GM21526 (cell line): ENCODE results near the gene UGT2B10.
"Not testable (repeated sequence)": the region's sequence is repeated elsewhere in the genome, so short reads cannot be mapped to it uniquely, and the experiment has no call there.

ENCODE experiments used
- ATAC-seq: cut with Tn5 transposase; IDR thresholded peaks from one replicate; pipeline ENCODE4 v1.9.1; 2021; ENCODE audit warnings: moderate library complexity; ENCODE audit not compliant: unreplicated experiment, low FRiP score

The UGT2B10 gene

GRCh38 chr4:68815617-68816409 is at the start of gene UGT2B10:
Gene UGT2B10, plus strand, starts transcription at chr4:68815994. Its CDS starts 26 bp downstream, at chr4:68816020.
- ATAC-seq, result not testable (repeated sequence)

GRCh38 chr4:68771836-68772235 is 44.0 kb upstream of the UGT2B10 start:
- ATAC-seq, result not testable (repeated sequence)

GRCh38 chr4:68773699-68774098 is 42.1 kb upstream of the UGT2B10 start:
- ATAC-seq, result no peak

GRCh38 chr4:68780232-68780631 is 35.6 kb upstream of the UGT2B10 start:
- ATAC-seq, result no peak

GRCh38 chr4:68797048-68797447 is 18.7 kb upstream of the UGT2B10 start:
- no peak for ATAC-seq

- no peak for ATAC-seq
Measured at GRCh38 chr4:68797618-68798017, 18.2 kb upstream of the UGT2B10 start.

- no peak for ATAC-seq
Measured at GRCh38 chr4:68803013-68803412, 12.8 kb upstream of the UGT2B10 start.

GRCh38 chr4:68808060-68808459 is 7.7 kb upstream of the UGT2B10 start:
- no peak for ATAC-seq

- no peak for ATAC-seq
Measured at GRCh38 chr4:68810919-68811318, 4.9 kb upstream of the UGT2B10 start.

GRCh38 chr4:68816410-68817265 is 844 bp downstream of the UGT2B10 start:
- ATAC-seq, result not testable (repeated sequence)

GRCh38 chr4:68817386-68817785 is 1.6 kb downstream of the UGT2B10 start:
- ATAC-seq, result no peak

GRCh38 chr4:68818030-68818462 is 2.3 kb downstream of the UGT2B10 start:
- ATAC-seq, result not testable (repeated sequence)

GRCh38 chr4:68831642-68832041 is 15.8 kb downstream of the UGT2B10 start:
- no peak for ATAC-seq

- ATAC-seq, result no peak
Measured at GRCh38 chr4:68850293-68850692, 34.5 kb downstream of the UGT2B10 start.

- no peak for ATAC-seq
Measured at GRCh38 chr4:68855771-68856170, 40.0 kb downstream of the UGT2B10 start.

- no peak for ATAC-seq
Measured at GRCh38 chr4:68858039-68858438, 42.2 kb downstream of the UGT2B10 start.

- no peak for ATAC-seq
Measured at GRCh38 chr4:68859655-68860054, 43.9 kb downstream of the UGT2B10 start.

- ATAC-seq, result no peak
Measured at GRCh38 chr4:68861057-68861456, 45.3 kb downstream of the UGT2B10 start.

GRCh38 chr4:68864438-68865187 is 48.8 kb downstream of the UGT2B10 start:
- no peak for ATAC-seq

GRCh38 chr4:68865188-68865638 is 49.4 kb downstream of the UGT2B10 start:
- no peak for ATAC-seq

GRCh38 chr4:68865760-68866159 is 50.0 kb downstream of the UGT2B10 start:
- ATAC-seq, result no peak
